SK-N-SH (cell line): ENCODE results near the gene C15orf39. TPM values are rescaled to one million over a fixed set of nuclear protein-coding genes. Genes with fewer than 3 reads are reported as not detected.

Source experiments
- CTCF ChIA-PET: fragments of 300-600, 350-600 bp; formaldehyde crosslinking; extraction: SDS; loops from one replicate; lab custom pipeline; 2021; lab: Yijun Ruan, JAX
- POLR2A ChIA-PET: fragments of 350-600 bp; sonication (Branson Sonifier 250); formaldehyde crosslinking; extraction: SDS; loops from one replicate; lab custom pipeline; 2020; ENCODE audit warnings: antibody characterized with exemption, inconsistent platforms; lab: Yijun Ruan, JAX
- DNase-seq: peaks from one replicate; pipeline ENCODE4 v3.0.0; 2012
- H2AFZ ChIP-seq: fragments of 200-600 bp; sonication (generic); 2 replicates; pipeline ENCODE4 v1.8.1; 2016; ENCODE audit warnings: antibody characterized with exemption, mild to moderate bottlenecking, low read depth
- H3F3A ChIP-seq: fragments of 200-600 bp; sonication (generic); replicated peaks from 2 replicates; pipeline ENCODE3; 2016; ENCODE audit warnings: antibody characterized with exemption, mild to moderate bottlenecking; ENCODE audit not compliant: insufficient read depth
- H3K27ac ChIP-seq, 2 experiments: fragments of 200-500 bp in 1 of 2; fragments of 200-600 bp in 1 of 2; sonication (Bioruptor generic) in 1 of 2; sonication (generic), shearing (Covaris generic) in 1 of 2; 2 replicates each; pipeline versions ENCODE4 v1.5.1 to v1.6.1; 2014 to 2016; ENCODE audit warnings: low read depth in 2 of 2, inconsistent platforms in 1 of 2, low read length in 1 of 2, mild to moderate bottlenecking in 1 of 2, mixed read lengths in 1 of 2
- H3K27me3 ChIP-seq: fragments of 200-600 bp; sonication (generic), shearing (Covaris generic); 2 replicates; pipeline ENCODE4 v1.6.1; 2016; ENCODE audit warnings: mixed run types; ENCODE audit not compliant: insufficient read depth
- H3K36me3 ChIP-seq, 2 experiments: fragments of 200-500 bp in 1 of 2; fragments of 200-600 bp in 1 of 2; sonication (Bioruptor generic) in 1 of 2; sonication (generic) in 1 of 2; replicated peaks in 1 of 2; 2 replicates each; pipeline versions ENCODE3 to v1.5.1; 2014 to 2016; ENCODE audit warnings: low read length in 1 of 2, mild to moderate bottlenecking in 1 of 2; ENCODE audit not compliant: insufficient read depth in 2 of 2, control insufficient read depth in 1 of 2
- H3K4me1 ChIP-seq, 2 experiments: fragments of 200-500 bp in 1 of 2; fragments of 200-600 bp in 1 of 2; sonication (Bioruptor generic) in 1 of 2; sonication (generic), shearing (Covaris generic) in 1 of 2; 2 replicates each; pipeline versions ENCODE4 v1.5.1 to v1.6.1; 2014 to 2016; ENCODE audit warnings: low read depth in 1 of 2, low read length in 1 of 2, mixed run types in 1 of 2; ENCODE audit not compliant: insufficient read depth in 2 of 2, control insufficient read depth in 1 of 2
- H3K4me2 ChIP-seq: fragments of 200-600 bp; sonication (generic), shearing (Covaris generic); 2 replicates; pipeline ENCODE4 v1.6.1; 2017; ENCODE audit warnings: mixed run types
- H3K4me3 ChIP-seq, 2 experiments: fragments of 200-500 bp in 1 of 2; fragments of 200-600 bp in 1 of 2; sonication (Bioruptor generic) in 1 of 2; sonication (generic), shearing (Covaris generic) in 1 of 2; 2 replicates each; pipeline versions ENCODE4 v1.5.1 to v1.8.1; 2014 to 2016; ENCODE audit warnings: low read depth in 2 of 2, inconsistent platforms in 1 of 2, low read length in 1 of 2, mild to moderate bottlenecking in 1 of 2, mixed read lengths in 1 of 2, moderate library complexity in 1 of 2
- H3K79me2 ChIP-seq: fragments of 200-600 bp; sonication (generic); 2 replicates; pipeline ENCODE4 v1.8.1; 2017; ENCODE audit warnings: mild to moderate bottlenecking; ENCODE audit not compliant: insufficient read depth
- H3K9ac ChIP-seq: fragments of 200-600 bp; sonication (generic); 2 replicates; pipeline ENCODE4 v1.6.1; 2017; ENCODE audit warnings: mixed run types
- H3K9me2 ChIP-seq: fragments of 200-600 bp; sonication (generic); 2 replicates; pipeline ENCODE4 v1.6.1; 2017; ENCODE audit warnings: mixed run types
- H3K9me3 ChIP-seq: fragments of 200-600 bp; sonication (generic); 2 replicates; pipeline ENCODE4 v1.6.1; 2017; ENCODE audit warnings: mixed run types, mild to moderate bottlenecking, moderate library complexity
- H4K20me1 ChIP-seq: fragments of 200-600 bp; sonication (generic); 2 replicates; pipeline ENCODE4 v1.6.1; 2017; ENCODE audit warnings: mild to moderate bottlenecking, mixed run types; ENCODE audit not compliant: insufficient read depth
- ELF1 ChIP-seq: IDR thresholded peaks from 2 replicates; pipeline ENCODE4 v1.4.0; 2012
- EZH2phosphoT487 ChIP-seq: fragments of 200-600 bp; sonication (generic); IDR thresholded peaks from 2 replicates; pipeline ENCODE4 v1.6.1; 2017; ENCODE audit warnings: low read depth, mixed run types, mild to moderate bottlenecking, antibody characterized with exemption, moderate library complexity, borderline replicate concordance
- FOXJ3 ChIP-seq: sonication (generic); formaldehyde crosslinking; IDR thresholded peaks from 2 replicates; pipeline ENCODE4 v1.5.1; 2020; ENCODE audit warnings: mild to moderate bottlenecking, missing genetic modification reagents
- GATA2 ChIP-seq: sonication (generic); formaldehyde crosslinking; IDR thresholded peaks from 2 replicates; pipeline ENCODE4 v1.5.0; 2020; ENCODE audit warnings: mild to moderate bottlenecking, missing genetic modification reagents
- JUND ChIP-seq: IDR thresholded peaks from 2 replicates; pipeline ENCODE4 v1.4.0; 2012
- MAX ChIP-seq: IDR thresholded peaks from 2 replicates; pipeline ENCODE4 v1.4.0; 2012; ENCODE audit warnings: low read depth
- RFX5 ChIP-seq: IDR thresholded peaks from 2 replicates; pipeline ENCODE4 v1.6.1; 2012; ENCODE audit warnings: mild to moderate bottlenecking, improper control_type of control experiment, low read length
- RXRA ChIP-seq: IDR thresholded peaks from 2 replicates; pipeline ENCODE4 v1.4.0; 2012; ENCODE audit warnings: low read depth, mild to moderate bottlenecking, borderline replicate concordance
- SIN3A ChIP-seq: IDR thresholded peaks from 2 replicates; pipeline ENCODE4 v1.6.1; 2012; ENCODE audit warnings: low read depth, mild to moderate bottlenecking, low read length, moderate library complexity, borderline replicate concordance
- SMC3 ChIP-seq: IDR thresholded peaks from 2 replicates; pipeline ENCODE4 v1.6.1; 2012; ENCODE audit warnings: low read depth, low read length, improper control_type of control experiment
- TCF12 ChIP-seq: IDR thresholded peaks from 2 replicates; pipeline ENCODE4 v1.4.0; 2012
- TEAD4 ChIP-seq: IDR thresholded peaks from 2 replicates; pipeline ENCODE4 v1.4.0; 2012; ENCODE audit warnings: mild to moderate bottlenecking, borderline replicate concordance; ENCODE audit not compliant: insufficient read depth
- ZBTB33 ChIP-seq: IDR thresholded peaks from 2 replicates; pipeline ENCODE4 v1.4.0; 2012; ENCODE audit warnings: low read depth, borderline replicate concordance
- WGBS: methylation state at CpG from one replicate; pipeline ENCODE4 v1.1.6; 2017; ENCODE audit warnings: low lambda C conversion rate; 5-methylcytosine and 5-hydroxymethylcytosine counted together
- polyA plus RNA-seq, 3 experiments: library from polyadenylated mRNA; depleted of rRNA; stranded (reverse); fragments of >200 nt; gene quantifications; 2 replicates each; pipeline ENCODE4 v1.2.3, GENCODE V29; 2012

The C15orf39 gene
- polyA plus RNA-seq, 1 of the 3 experiments (the other 2 are of a cell fraction): 2.5 TPM

- H3K36me3 ChIP-seq: peaks cover 1 to 18% of the 10 kb centered on the region in 2 experiments
- H3K9ac ChIP-seq: no peak overlapping the region
- H3K9me2 ChIP-seq: no peaks in the 10 kb centered on the region
- peaks cover 10% of the 10 kb centered on the region; the same call in 1 of the 2 replicates for H3K79me2 ChIP-seq
- H3K9me3 ChIP-seq: no peaks in the 10 kb centered on the region
- H3K27ac ChIP-seq: no peak overlapping the region
- CTCF ChIA-PET: interaction anchor here (1.3 to 3.8 kb wide), 3 partner anchors 9 to 185 kb away, joined by 3 to 23 read pairs (median 14); partner anchors contain the start of gene C15orf39
- H2AFZ ChIP-seq: no peak overlapping the region
- H3K4me2 ChIP-seq: no peak overlapping the region
- H3K4me1 ChIP-seq: no peaks in the 10 kb centered on the region; a peak in 1 of 4 replicates
- H3K27me3 ChIP-seq: no peaks in the 10 kb centered on the region
- no peak overlapping the region for H3K4me3 ChIP-seq
- H4K20me1 ChIP-seq: peaks cover 37% of the 10 kb centered on the region
- no peaks in the 10 kb centered on the region for H3F3A ChIP-seq
- POLR2A ChIA-PET: no interaction called here
- WGBS: 81% methylated on average over 9 of the region's 13 CpGs
- DNase-seq: no peak
- TF ChIP-seq GATA2 (CRISPR knock-in tag) (no peak), JUND (no peak), SMC3 (no peak), TEAD4 (no peak), SIN3A (no peak), TCF12 (no peak), RXRA (no peak), EZH2phosphoT487 (no peak), FOXJ3 (CRISPR knock-in tag) (no peak), RFX5 (no peak), MAX (no peak), ELF1 (no peak)
Measured at GRCh38 chr15:75214293-75215096, 12.8 kb downstream of the C15orf39 start.

GRCh38 chr15:75215107-75216004 lies 13.7 kb downstream of the C15orf39 start:
- Histone ChIP-seq H3K4me1 (no peaks in the 10 kb centered on the region; a peak in 1 of 4 replicates), H3K9me3 (no peaks in the 10 kb centered on the region), H4K20me1 (peaks cover 28% of the 10 kb centered on the region), H3K4me3 (no peak overlapping the region), H3F3A (no peaks in the 10 kb centered on the region), H3K4me2 (no peak overlapping the region), H3K9me2 (no peaks in the 10 kb centered on the region), H2AFZ (no peak overlapping the region), H3K27me3 (no peaks in the 10 kb centered on the region), H3K79me2 (peaks cover 3% of the 10 kb centered on the region; the same call in 1 of the 2 replicates), H3K9ac (no peak overlapping the region), H3K27ac (no peak overlapping the region), H3K36me3 (peaks cover 0 to 18% of the 10 kb centered on the region in 2 experiments)
- TF ChIP-seq ZBTB33: no peak
- ChIA-PET POLR2A (interaction anchor here (0.9 kb wide), 1 partner anchor 192 kb away, joined by 3 read pairs; the partner anchor contains the start of gene PPCDC), CTCF (interaction anchor here (1.2 to 3.8 kb wide), 5 partner anchors 10 to 186 kb away, joined by 3 to 23 read pairs (median 3); partner anchors contain the start of gene C15orf39)
- no CpG with 5 or more reads among the region's 5 CpGs for WGBS
- no peak for DNase-seq
